ENCODE data around the gene MAP6D1.

Gene MAP6D1

GRCh38 chr3:183825456-183826161, at the start of gene MAP6D1:
TSS of gene MAP6D1 (minus strand) at chr3:183825577. CDS start at chr3:183825547, 30 bp downstream.
- peak; percentile 19 to 41 for DNase-seq

GRCh38 chr3:183873914-183874313, 48.5 kb upstream of the MAP6D1 start:
- no peak for DNase-seq

DNA sequence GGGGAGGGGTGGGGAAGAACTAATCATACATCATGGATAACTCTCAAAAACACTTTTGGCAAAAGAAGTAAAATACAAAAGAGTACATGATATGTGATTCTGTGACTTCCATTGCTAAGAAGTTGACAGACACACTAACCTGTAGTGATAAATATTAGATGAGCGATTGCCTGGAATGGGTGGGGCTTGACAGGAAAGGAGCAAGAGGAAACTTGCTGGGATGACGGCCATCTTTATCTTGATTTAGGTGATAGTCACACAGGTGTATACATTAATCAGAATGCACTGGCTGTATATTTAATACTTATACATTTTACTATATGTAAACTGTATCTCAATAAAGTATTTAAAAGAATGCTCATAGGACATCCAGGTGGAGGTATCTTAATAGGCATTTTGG, 46.2 kb upstream of the MAP6D1 start:
- no peak for DNase-seq

- no peak for DNase-seq
Measured at GRCh38 chr3:183870563-183870962, 45.2 kb upstream of the MAP6D1 start.

DNA sequence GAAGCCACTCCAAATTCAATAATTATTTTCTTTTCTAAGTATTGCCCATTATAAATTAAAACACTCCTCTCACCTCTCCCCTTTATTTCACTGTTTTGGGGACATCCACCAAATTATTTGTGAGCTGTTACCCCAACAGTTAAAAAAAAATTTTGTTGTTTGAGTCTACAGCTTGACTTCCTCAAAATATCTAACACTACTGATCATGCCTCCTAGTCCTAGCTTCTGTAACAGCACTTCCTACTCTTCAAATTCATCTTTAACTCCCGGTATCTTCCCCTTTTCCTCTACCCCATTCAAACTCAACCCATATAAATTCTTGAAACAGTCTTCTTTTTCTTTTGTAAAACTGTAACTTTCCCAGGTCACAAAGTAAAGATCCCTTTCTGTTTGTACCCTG, 43.4 kb upstream of the MAP6D1 start:
- DNase-seq = peak; percentile 93 to 94

DNA sequence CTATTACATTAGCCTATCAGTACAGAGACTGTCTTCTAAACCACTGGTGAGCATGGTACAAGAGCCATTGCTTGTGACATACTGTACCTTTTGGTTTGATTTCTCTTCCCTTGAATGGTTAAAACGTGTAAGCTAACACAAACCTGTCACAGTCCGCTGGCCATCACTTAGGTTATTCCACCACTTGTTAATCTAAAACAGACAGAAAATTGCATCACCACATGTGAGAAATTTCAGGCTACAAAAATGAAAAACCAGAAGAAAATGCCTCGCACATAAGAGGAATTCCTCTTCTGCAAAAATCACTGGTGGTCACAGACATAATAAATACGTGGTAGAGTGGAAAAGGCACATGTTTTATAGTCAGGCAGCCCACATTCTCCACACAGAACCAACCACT, 37.2 kb upstream of the MAP6D1 start:
- no peak for DNase-seq

DNA sequence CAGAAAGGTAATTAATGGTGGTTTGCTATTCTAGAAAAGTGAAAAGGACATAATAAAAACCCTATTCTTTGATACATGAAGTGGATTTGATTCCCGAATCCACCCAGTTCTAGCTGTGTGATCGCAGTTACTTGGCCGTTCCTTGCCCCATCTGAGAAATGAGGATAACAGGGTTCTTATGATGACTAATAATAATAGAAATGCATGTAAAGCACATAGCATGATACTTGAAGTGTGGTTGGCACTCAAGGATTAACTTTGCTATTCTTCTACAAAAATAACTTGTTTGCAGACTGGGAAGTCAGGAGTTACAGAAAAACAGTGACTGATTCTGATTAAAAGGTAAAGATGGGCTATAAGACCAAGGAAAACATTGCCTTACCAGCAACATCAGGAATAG, 32.5 kb upstream of the MAP6D1 start:
- DNase-seq = no peak

DNA sequence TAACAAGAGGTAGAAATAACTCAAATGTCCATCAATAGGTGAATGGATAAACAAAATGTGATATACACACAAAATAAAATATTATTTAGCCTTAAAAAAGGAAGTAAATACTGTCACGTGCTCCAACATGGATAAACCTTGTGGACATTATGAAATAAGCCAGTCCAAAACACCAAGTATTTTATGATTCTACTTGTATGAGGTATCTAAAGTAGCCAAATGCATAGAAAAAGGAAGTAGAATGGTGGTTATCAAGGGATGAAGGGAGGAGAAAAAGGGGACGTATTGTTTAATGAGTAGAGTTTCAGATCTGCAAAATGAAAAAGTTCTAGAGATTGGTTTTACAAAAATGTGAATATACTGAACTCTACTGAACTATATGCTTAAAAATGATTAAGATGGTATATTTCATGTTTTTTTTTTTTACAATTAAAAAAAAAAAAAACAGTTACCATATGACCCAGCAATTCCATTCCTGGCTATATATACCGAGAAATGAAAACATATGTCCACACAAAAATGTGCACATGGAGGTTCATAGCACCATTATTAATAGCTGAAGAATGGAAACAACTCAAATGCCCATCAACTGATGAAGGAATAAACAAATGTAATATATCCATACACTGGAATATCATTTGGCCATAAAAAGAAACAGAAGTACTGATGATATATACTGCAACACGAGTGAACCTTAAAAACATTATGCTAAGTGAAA, 29.1 kb upstream of the MAP6D1 start:
- DNase-seq = no peak

DNA sequence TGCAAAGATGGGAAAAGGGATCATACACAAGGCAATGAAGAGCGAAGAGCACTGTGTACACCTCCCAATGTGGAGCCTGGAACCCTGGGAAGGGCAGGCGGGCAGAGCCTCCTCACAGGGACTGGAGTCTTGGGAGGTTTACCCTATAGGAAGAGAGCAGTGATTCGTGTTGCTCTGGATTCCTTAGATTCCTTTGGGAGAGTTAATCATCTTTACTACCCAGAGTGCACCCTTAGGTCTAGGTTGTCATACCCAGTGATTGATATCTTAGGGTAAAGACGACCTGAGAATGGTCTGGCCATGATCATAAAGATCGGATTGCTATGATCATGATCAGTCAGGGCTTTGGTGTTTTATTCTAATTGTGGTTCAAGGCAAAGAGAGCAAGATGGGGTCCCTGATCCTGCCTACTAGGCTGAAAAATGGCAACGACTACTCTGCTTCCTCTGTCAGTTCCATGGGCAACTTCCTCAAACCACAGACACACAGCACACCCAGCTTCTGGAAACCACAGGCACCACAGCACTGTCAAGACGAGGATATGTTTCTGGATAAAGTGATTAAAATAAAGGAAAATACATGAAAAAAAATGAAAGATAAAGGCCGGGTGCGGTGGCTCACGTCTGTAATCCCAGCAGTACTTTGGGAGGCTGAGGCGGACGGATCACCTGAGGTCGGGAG, 20.4 kb upstream of the MAP6D1 start:
- DNase-seq = no peak

- DNase-seq = no peak
Measured at GRCh38 chr3:183845090-183845489, 19.7 kb upstream of the MAP6D1 start.

DNA sequence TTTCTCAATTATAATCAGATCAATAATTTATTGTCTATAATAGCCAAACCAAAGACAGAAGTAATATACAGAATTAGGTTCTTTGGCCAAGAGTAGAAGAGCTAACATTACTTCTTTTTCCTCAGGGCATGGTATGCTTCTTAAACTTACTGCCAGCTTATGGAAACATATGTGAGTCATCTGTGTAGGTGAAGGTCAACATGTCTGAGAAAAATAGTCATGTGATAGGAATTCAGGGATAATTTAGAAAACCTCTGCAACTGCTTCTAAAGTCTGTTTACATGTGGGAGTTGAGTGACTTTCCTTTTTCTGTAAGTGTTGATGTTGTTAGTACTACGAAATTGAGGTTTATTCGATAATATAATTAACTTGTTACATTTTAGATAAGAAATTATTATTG, 19.2 kb upstream of the MAP6D1 start:
- DNase-seq = no peak

DNA sequence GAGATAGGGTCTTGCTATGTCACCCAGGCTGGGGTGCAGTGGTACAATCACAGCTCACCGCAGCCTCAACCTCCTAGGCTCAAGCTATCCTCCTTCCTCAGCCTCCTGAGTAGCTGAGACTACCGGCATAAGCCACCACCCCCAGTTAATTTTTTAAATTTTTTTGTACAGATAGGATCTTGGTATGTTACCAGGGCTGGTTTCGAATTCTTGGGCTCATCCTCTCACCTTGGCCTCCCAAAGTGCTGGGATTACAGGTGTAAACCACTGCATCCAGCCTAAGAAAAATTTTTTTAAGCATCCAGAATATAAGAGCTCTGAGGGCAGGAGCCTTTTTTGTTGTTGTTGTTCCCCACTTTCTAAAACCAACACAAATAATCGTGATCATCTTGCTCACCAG, 14.4 kb upstream of the MAP6D1 start:
- no peak for DNase-seq

DNA sequence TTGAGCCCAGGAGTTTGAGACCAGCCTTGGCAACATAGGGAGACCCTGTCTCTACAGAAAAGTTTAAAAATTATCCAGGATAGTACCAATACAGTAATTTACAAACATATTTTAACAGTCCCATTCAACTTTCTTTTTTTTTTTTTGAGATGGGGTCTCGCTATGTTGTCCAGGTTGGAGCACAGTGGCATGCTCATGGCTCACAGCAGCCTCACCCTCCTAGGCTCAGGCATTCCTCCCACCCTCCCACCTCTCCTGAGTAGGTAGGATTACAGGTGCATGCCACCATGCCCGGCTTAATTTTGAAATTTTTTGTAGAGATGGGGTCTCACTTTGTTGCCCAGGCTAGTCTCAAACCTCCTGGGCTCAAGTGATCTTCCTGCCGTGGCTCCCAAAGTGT, 12.5 kb upstream of the MAP6D1 start:
- DNase-seq = no peak

DNA sequence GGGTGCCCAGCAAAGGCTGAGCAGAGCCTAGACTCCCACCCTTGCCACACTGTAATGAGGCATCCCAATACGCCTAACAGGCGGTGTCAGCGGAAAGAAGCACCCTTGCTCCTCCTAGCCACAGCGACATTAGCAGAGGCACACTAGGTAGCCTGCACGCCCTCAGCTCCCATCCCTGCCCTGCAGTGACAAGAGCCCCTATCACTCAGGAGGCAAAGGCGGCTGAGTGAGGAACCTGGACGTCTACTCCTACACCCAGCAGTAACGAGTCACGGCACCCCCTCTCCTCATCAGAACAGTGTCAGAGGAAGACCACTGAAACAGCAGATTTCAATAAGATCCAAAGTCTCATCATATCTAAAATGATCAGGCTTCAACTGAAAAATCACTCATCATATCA, 12.0 kb upstream of the MAP6D1 start:
- DNase-seq = no peak

GRCh38 chr3:183833516-183833915, 8.1 kb upstream of the MAP6D1 start:
- no peak for DNase-seq

GRCh38 chr3:183830187-183830586, 4.8 kb upstream of the MAP6D1 start:
- DNase-seq = no peak

DNA sequence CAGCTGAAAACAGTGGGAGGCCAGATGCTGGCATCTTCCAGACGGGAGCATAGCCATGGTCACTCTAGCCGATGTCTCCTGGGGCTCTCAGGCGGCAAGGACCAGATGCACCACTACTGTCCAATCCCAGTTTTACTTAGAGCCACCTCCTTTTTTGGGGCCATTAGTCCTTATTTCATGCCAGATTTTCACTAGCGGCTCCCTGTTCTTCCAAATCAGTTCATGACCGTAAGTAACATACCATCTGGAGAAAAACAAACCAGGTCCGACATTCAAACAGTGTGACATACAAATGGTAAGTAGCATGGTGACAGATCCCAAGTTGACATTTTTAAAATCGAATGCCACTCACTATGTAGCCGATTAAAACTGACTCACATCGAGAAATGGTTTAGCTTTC, 4.1 kb upstream of the MAP6D1 start:
- no peak for DNase-seq

GRCh38 chr3:183828538-183828870, 3.1 kb upstream of the MAP6D1 start:
- DNase-seq = no peak

GRCh38 chr3:183827809-183828537, 2.6 kb upstream of the MAP6D1 start:
- no peak for DNase-seq

GRCh38 chr3:183826448-183827250, 1.3 kb upstream of the MAP6D1 start:
- DNase-seq = no peak

- no peak for DNase-seq
Measured at GRCh38 chr3:183824761-183825455, 469 bp downstream of the MAP6D1 start.

DNA sequence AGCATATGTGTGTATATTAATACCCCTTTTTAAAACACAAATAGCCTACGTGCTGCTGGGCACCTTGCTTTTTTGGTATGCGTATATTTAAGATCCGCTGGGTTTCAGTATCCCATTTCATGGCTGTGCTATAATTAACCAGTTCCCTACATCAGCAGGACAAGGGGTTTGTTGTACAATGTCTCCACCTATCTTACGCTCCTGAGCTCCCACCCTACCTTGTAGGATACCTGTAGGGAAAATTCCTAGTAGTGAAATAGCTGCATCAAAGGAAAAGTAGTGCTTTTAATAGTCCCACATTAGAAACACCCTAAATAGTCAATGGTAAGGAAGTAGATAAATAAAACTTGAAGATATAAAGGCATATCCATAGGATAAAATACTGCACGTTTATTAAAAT, 1.4 kb downstream of the MAP6D1 start:
- DNase-seq = no peak

Measured in AML-193 (cell line).